Upper lobe of left lung (tissue), 6 donors: ENCODE results near the gene ADGRV1. TPM values are rescaled to one million over a fixed set of nuclear protein-coding genes. Genes with fewer than 3 reads are reported as not detected.

Source experiments
- ATAC-seq, 2 donors: fragments of 200-7000 bp; cut with Tn5 transposase; one replicate each; pipeline ENCODE4 v1.9.1; 2022; ENCODE audit warnings: mild to moderate bottlenecking in 2 of 2, moderate library complexity in 2 of 2; ENCODE audit not compliant: low FRiP score in 2 of 2
- DNase-seq, 2 donors: peaks; one replicate each; pipeline ENCODE4 v3.0.0-alpha.2; 2019 to 2020
- H3K27ac ChIP-seq, 4 donors: fragments of 200-600 bp; sonication (generic); one replicate each; pipeline ENCODE4 v1.5.1; 2016 to 2019
- H3K27me3 ChIP-seq, 4 donors: fragments of 200-600 bp; sonication (generic); one replicate each; pipeline ENCODE4 v1.5.1; 2017 to 2019
- H3K36me3 ChIP-seq, 4 donors: fragments of 200-600 bp; sonication (generic); one replicate each; pipeline ENCODE4 v1.5.1; 2016 to 2019
- H3K4me1 ChIP-seq, 4 donors: fragments of 200-600 bp; sonication (generic); one replicate each; pipeline ENCODE4 v1.5.1; 2018 to 2019
- H3K4me3 ChIP-seq, 4 donors: fragments of 200-600 bp; sonication (generic); one replicate each; pipeline ENCODE4 v1.5.1; 2017 to 2019; ENCODE audit warnings: mild to moderate bottlenecking in 2 of 4, moderate library complexity in 1 of 4
- H3K9me3 ChIP-seq, 4 donors: fragments of 200-600 bp; sonication (generic); one replicate each; pipeline ENCODE4 v1.5.1; 2018 to 2019
- EP300 ChIP-seq, 4 donors: sonication (generic); formaldehyde crosslinking; IDR thresholded peaks; one replicate each; pipeline ENCODE4 v1.5.1; 2017; ENCODE audit warnings: antibody characterized with exemption in 4 of 4, control low read depth in 2 of 4
- POLR2A ChIP-seq, 4 donors: fragments of 450-650 bp; IDR thresholded peaks; one replicate each; pipeline ENCODE4 v1.5.1; 2016 to 2017; ENCODE audit warnings: antibody characterized with exemption in 4 of 4, mild to moderate bottlenecking in 2 of 4
- POLR2AphosphoS5 ChIP-seq, 2 donors: sonication (generic); formaldehyde crosslinking; IDR thresholded peaks; one replicate each; pipeline ENCODE4 v1.5.1; 2017; ENCODE audit warnings: antibody characterized with exemption in 2 of 2
- WGBS, 2 donors: methylation state at CpG; one replicate each; pipeline ENCODE4 v1.1.5; 2017 to 2018; 5-methylcytosine and 5-hydroxymethylcytosine counted together
- total RNA-seq, 6 donors: library from RNA; depleted of rRNA in 4 of 6; stranded (reverse); fragments of >200 nt in 4 of 6; gene quantifications; one replicate each; pipeline versions ENCODE4 v1.1.0 to v1.2.1, GENCODE V29; 2016 to 2021
- TF ChIP-seq, protein P1 (sequence below), 6 experiments: fragments of 450-650 bp in 4 of 6; fragments of 200-600 bp in 2 of 6; sonication (generic) in 2 of 6; IDR thresholded peaks; one replicate each; pipeline ENCODE4 v1.5.1; 2016 to 2019; ENCODE audit warnings: antibody characterized with exemption in 6 of 6
- donor health status: DM: no; HTN: no; CAD: no; lungs with moderate emphysema.
- donor health status: DM: no; HTN: yes; CAD: no; lungs with severe emphysema.

Gene ADGRV1
- total RNA-seq, 6 donors from 2014 or later, result 22.3 to 129 (median 60.4) TPM

DNA sequence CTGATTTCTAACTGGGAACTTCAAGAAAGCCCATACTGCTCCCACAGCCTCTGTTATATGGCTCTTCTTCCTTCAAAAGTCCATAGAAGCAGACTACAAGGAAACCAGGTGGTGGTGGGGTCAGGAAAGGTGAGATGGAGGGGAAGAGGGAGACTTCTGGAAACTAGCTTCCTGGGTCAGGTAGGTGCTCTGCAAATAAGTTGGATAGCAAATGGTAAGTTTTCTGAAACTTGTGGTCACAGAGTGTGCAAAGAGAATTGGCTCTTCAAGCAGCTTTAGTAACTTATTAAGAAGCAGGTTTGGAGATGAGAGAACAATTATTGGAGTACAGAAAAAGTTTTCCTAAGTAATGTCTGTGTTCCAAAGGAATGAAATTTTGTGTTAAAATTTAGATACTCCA, 316.9 kb downstream of the ADGRV1 start:
- Histone ChIP-seq H3K4me1 (peaks cover 12 to 35% (median 27%) of the 10 kb centered on the region in 4 donors), H3K4me3 (no peak overlapping the region), H3K9me3 (no peaks in the 10 kb centered on the region), H3K27me3 (no peaks in the 10 kb centered on the region), H3K36me3 (no peaks in the 10 kb centered on the region), H3K27ac (peak overlapping the region in 2 of 4 donors; percentile 23 to 64)
- peak in 1 of 2 donors; percentile 55 for DNase-seq
- ATAC-seq, result no peak
- peak in 1 of 4 donors; percentile 56 for TF ChIP-seq EP300 (IDR thresholded peaks at IDR 0.05)
- TF ChIP-seq POLR2AphosphoS5 (IDR thresholded peaks at IDR 0.05), result no peak
- TF ChIP-seq POLR2A (IDR thresholded peaks at IDR 0.05), result no peak

DNA sequence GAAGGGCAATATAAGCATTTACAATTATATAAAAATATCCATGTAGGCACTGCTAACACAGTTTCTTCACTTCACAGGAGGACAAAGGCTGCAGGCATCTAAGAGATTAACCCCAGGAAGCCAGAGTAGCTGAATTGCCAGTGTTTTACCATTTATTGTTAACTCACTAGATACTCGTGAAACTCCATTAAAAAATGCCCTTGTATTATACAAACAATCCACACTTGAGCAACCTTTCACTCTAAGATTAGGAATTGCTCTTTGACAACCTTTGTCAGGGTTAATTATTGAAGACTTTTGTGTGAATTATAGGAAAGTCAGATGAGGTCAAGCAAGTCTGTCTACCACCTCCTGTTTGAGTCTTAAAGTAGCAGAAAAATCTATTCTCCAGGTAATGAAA, 317.8 kb downstream of the ADGRV1 start:
- H3K9me3 ChIP-seq, result no peaks in the 10 kb centered on the region
- no peaks in the 10 kb centered on the region for H3K27me3 ChIP-seq
- 67 to 79% methylated on average over 1 of the region's 1 CpG for WGBS, 2 donors
- no peak overlapping the region for H3K4me3 ChIP-seq
- no peaks in the 10 kb centered on the region for H3K36me3 ChIP-seq
- H3K4me1 ChIP-seq, result peaks cover 12 to 33% (median 27%) of the 10 kb centered on the region in 4 donors
- TF ChIP-seq POLR2AphosphoS5 (IDR thresholded peaks at IDR 0.05) (no peak), POLR2A (IDR thresholded peaks at IDR 0.05) (no peak), EP300 (IDR thresholded peaks at IDR 0.05) (no peak)
- TF ChIP-seq, protein P1, sequence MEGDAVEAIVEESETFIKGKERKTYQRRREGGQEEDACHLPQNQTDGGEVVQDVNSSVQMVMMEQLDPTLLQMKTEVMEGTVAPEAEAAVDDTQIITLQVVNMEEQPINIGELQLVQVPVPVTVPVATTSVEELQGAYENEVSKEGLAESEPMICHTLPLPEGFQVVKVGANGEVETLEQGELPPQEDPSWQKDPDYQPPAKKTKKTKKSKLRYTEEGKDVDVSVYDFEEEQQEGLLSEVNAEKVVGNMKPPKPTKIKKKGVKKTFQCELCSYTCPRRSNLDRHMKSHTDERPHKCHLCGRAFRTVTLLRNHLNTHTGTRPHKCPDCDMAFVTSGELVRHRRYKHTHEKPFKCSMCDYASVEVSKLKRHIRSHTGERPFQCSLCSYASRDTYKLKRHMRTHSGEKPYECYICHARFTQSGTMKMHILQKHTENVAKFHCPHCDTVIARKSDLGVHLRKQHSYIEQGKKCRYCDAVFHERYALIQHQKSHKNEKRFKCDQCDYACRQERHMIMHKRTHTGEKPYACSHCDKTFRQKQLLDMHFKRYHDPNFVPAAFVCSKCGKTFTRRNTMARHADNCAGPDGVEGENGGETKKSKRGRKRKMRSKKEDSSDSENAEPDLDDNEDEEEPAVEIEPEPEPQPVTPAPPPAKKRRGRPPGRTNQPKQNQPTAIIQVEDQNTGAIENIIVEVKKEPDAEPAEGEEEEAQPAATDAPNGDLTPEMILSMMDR (IDR thresholded peaks at IDR 0.05), result no peak
- no peak for ATAC-seq
- H3K27ac ChIP-seq, result peak overlapping the region in 2 of 4 donors; percentile 8 to 28
- no peak for DNase-seq

DNA sequence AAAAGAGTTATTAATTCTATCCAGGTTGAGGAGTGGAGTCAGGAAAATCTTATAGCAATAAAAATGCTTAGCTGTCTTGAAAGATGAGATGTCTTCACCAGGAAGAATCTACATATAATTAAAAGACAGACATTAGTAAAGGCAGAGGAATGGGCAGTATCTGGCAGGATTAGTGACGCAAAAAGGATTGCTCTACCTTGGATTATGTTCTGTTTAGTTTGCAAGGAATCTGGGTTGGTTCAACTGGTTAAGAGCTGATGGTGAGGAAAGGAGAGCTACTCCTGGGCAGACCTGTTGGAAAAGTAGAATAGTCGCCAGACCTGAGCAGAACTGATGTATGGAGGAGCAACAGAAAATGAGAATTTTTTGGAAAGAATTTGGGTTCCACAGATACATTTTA, 318.5 kb downstream of the ADGRV1 start:
- H3K9me3 ChIP-seq, result no peaks in the 10 kb centered on the region
- H3K4me3 ChIP-seq, result no peak overlapping the region
- peaks cover 12 to 27% (median 25%) of the 10 kb centered on the region in 4 donors for H3K4me1 ChIP-seq
- H3K27ac ChIP-seq, result peak overlapping the region in 1 of 4 donors; percentile 4
- no peak for ATAC-seq
- TF ChIP-seq POLR2A (IDR thresholded peaks at IDR 0.05), result no peak
- no peak for TF ChIP-seq EP300 (IDR thresholded peaks at IDR 0.05)
- TF ChIP-seq, protein P1 (IDR thresholded peaks at IDR 0.05), result no peak
- no peak for TF ChIP-seq POLR2AphosphoS5 (IDR thresholded peaks at IDR 0.05)
- no peak for DNase-seq
- no peaks in the 10 kb centered on the region for H3K27me3 ChIP-seq
- H3K36me3 ChIP-seq, result no peaks in the 10 kb centered on the region
- 79 to 89% methylated on average over 2 of the region's 2 CpGs for WGBS, 2 donors

DNA sequence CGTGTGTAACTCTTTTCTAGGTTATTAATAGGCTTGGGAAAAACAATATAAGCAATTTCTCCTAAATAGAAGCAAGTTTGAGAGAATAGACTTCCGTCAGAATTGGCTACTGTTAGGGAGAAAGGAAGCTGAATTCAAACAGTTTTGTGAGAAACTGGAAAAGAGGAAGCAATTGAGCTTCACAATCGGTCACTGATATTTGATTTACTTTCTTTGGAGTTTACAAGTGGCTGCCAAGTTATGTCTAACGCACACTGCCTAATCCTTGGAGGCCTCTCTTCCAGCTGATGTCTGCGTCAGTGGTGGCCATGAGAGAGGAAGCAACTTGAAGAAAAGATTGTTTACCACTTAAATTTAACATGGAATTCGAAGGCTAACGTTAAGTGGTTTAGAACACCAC, 319.5 kb downstream of the ADGRV1 start:
- Histone ChIP-seq H3K4me3 (no peak overlapping the region), H3K9me3 (no peaks in the 10 kb centered on the region), H3K36me3 (no peaks in the 10 kb centered on the region), H3K27ac (peak overlapping the region; percentile 30 to 79 (median 68)), H3K27me3 (no peaks in the 10 kb centered on the region), H3K4me1 (peaks cover 7 to 24% (median 18%) of the 10 kb centered on the region in 4 donors)
- peak in 1 of 2 donors; percentile 35 for DNase-seq
- peak; percentile 77 to 83 for ATAC-seq
- TF ChIP-seq EP300 (IDR thresholded peaks at IDR 0.05) (no peak), POLR2AphosphoS5 (IDR thresholded peaks at IDR 0.05) (no peak), POLR2A (IDR thresholded peaks at IDR 0.05) (no peak)
- TF ChIP-seq, protein P1 (IDR thresholded peaks at IDR 0.05), result no peak
- WGBS, 2 donors, result 3 to 11% methylated on average over 7 of the region's 7 CpGs

DNA sequence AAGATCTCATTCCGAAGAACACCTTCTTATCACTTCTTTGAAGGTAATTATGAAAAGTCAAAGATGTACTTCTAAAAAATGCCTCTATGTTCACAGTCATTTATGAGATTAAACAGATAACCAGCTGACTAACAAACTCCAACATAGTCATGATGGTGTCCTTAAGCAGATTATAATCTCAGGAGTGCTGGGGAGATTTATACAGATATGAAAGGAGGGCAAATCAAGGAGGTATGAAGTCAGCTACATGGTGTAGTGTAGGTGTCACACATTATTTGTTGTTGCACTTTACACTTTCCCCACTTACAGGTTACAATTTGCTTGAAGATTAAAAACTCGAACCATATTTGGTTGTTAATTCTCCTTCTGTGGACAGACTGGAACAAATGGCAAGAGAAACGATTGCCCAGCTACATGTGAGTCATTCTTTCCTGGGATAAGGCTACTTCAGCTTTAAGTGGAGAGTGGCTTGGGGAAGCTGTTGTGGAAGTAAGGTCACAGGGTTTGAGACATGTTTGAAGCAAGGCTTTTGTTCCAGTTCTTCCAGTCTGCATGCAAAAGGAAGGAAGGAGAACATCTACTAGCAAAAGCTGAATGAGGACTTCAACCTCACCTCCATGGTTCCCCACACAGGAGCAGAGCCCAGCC, 320.1 kb downstream of the ADGRV1 start:
- Histone ChIP-seq H3K27ac (peak overlapping the region; percentile 30 to 79 (median 68)), H3K36me3 (no peaks in the 10 kb centered on the region), H3K4me1 (peaks cover 7 to 18% (median 13%) of the 10 kb centered on the region in 4 donors), H3K4me3 (no peak overlapping the region), H3K9me3 (no peaks in the 10 kb centered on the region), H3K27me3 (no peaks in the 10 kb centered on the region)
- DNase-seq (peak in 1 of 2 donors; percentile 58), ATAC-seq (peak; percentile 84 to 86)
- TF ChIP-seq, protein P1 (IDR thresholded peaks at IDR 0.05), result no peak
- peak in 1 of 4 donors; percentile 37 for TF ChIP-seq POLR2A (IDR thresholded peaks at IDR 0.05)
- peak; percentile 50 to 64 for TF ChIP-seq POLR2AphosphoS5 (IDR thresholded peaks at IDR 0.05)
- peak in 2 of 4 donors; percentile 47 to 94 for TF ChIP-seq EP300 (IDR thresholded peaks at IDR 0.05)
- 46 to 53% methylated on average over 3 of the region's 3 CpGs for WGBS, 2 donors
